ENCODE measurements around the gene MAGEA3. TPM values are rescaled to one million over a fixed set of nuclear protein-coding genes. Genes with fewer than 3 reads are reported as not detected.
"Not testable (repeated sequence)": the region's sequence is repeated elsewhere in the genome, so short reads cannot be mapped to it uniquely, and the experiment has no call there.

MAGEA3 gene
- polyA plus RNA-seq (ENCODE audit: insufficient read length) = not detected

GRCh38 chrX:152697952-152698931, at the start of gene MAGEA3:
Gene MAGEA3, plus strand, starts transcription at chrX:152698794. Its CDS starts 2,039 bp downstream, at chrX:152700833.
- DNase-seq = not testable (repeated sequence)

- no peak for DNase-seq
Measured at GRCh38 chrX:152652060-152652459, 46.5 kb upstream of the MAGEA3 start.

- DNase-seq = no peak
Measured at GRCh38 chrX:152652467-152652866, 46.1 kb upstream of the MAGEA3 start.

GRCh38 chrX:152656087-152656486, 42.5 kb upstream of the MAGEA3 start:
- DNase-seq = no peak

GRCh38 chrX:152656890-152657289, 41.7 kb upstream of the MAGEA3 start:
- DNase-seq = no peak

GRCh38 chrX:152658302-152658701, 40.3 kb upstream of the MAGEA3 start:
- DNase-seq = no peak

GRCh38 chrX:152663086-152663485, 35.5 kb upstream of the MAGEA3 start:
- no peak for DNase-seq

GRCh38 chrX:152674135-152674534, 24.5 kb upstream of the MAGEA3 start:
- no peak for DNase-seq

GRCh38 chrX:152674652-152675051, 23.9 kb upstream of the MAGEA3 start:
- DNase-seq = not testable (repeated sequence)

- not testable (repeated sequence) for DNase-seq
Measured at GRCh38 chrX:152681012-152681411, 17.6 kb upstream of the MAGEA3 start.

GRCh38 chrX:152700390-152700789, 1.8 kb downstream of the MAGEA3 start:
- not testable (repeated sequence) for DNase-seq

GRCh38 chrX:152706500-152706899, 7.9 kb downstream of the MAGEA3 start:
- not testable (repeated sequence) for DNase-seq

GRCh38 chrX:152709173-152709572, 10.6 kb downstream of the MAGEA3 start, which contains the start of gene CSAG2:
Gene CSAG2, minus strand, starts transcription at chrX:152709273. Its CDS starts 161 bp downstream, at chrX:152709112.
- not testable (repeated sequence) for DNase-seq

GRCh38 chrX:152713195-152713594, 14.6 kb downstream of the MAGEA3 start:
- not testable (repeated sequence) for DNase-seq

GRCh38 chrX:152713815-152714787, 15.5 kb downstream of the MAGEA3 start, which contains the start of gene MAGEA2B:
Gene MAGEA2B, plus strand, starts transcription at chrX:152714628. Its CDS starts 2,479 bp downstream, at chrX:152717107.
- DNase-seq = not testable (repeated sequence)

- DNase-seq = no peak
Measured at GRCh38 chrX:152725409-152725808, 26.8 kb downstream of the MAGEA3 start.

GRCh38 chrX:152733261-152733975, 34.8 kb downstream of the MAGEA3 start, which contains the start of the genes CSAG1 and MAGEA12:
Gene CSAG1, minus strand, starts transcription at chrX:152733721. Its CDS starts 1,261 bp downstream, at chrX:152732460.
Gene MAGEA12, plus strand, starts transcription at chrX:152733757. Its CDS starts 2,405 bp downstream, at chrX:152736162.
- DNase-seq = no peak

- DNase-seq = not testable (repeated sequence)
Measured at GRCh38 chrX:152734143-152734858, 35.7 kb downstream of the MAGEA3 start.

- DNase-seq = no peak
Measured at GRCh38 chrX:152735101-152735500, 36.5 kb downstream of the MAGEA3 start.

GRCh38 chrX:152735860-152736511, 37.4 kb downstream of the MAGEA3 start:
- DNase-seq = no peak

Measured in hindlimb muscle (tissue), 1 donor.